ENCODE measurements around the gene UGT1A10.
A peak's percentile ranks its signal among the peaks of the same experiment; 100 is the strongest.
"Not testable (repeated sequence)": the region's sequence is repeated elsewhere in the genome, so short reads cannot be mapped to it uniquely, and the experiment has no call there.

Gene UGT1A10

GRCh38 chr2:233636306-233636705 lies at the start of gene UGT1A10:
Gene UGT1A10 (plus strand): TSS chr2:233636448. CDS start chr2:233636523, 75 bp downstream.
- H3K4me3 ChIP-seq (ENCODE audit: control insufficient read depth, low read depth, low read length); DNase-seq (ENCODE audit: low read depth): not testable (repeated sequence)

GRCh38 chr2:233588400-233588799 lies 47.8 kb upstream of the UGT1A10 start:
- no peak overlapping the region for H3K4me3 ChIP-seq (ENCODE audit: control insufficient read depth, low read depth, low read length)
- TF ChIP-seq, protein P1, sequence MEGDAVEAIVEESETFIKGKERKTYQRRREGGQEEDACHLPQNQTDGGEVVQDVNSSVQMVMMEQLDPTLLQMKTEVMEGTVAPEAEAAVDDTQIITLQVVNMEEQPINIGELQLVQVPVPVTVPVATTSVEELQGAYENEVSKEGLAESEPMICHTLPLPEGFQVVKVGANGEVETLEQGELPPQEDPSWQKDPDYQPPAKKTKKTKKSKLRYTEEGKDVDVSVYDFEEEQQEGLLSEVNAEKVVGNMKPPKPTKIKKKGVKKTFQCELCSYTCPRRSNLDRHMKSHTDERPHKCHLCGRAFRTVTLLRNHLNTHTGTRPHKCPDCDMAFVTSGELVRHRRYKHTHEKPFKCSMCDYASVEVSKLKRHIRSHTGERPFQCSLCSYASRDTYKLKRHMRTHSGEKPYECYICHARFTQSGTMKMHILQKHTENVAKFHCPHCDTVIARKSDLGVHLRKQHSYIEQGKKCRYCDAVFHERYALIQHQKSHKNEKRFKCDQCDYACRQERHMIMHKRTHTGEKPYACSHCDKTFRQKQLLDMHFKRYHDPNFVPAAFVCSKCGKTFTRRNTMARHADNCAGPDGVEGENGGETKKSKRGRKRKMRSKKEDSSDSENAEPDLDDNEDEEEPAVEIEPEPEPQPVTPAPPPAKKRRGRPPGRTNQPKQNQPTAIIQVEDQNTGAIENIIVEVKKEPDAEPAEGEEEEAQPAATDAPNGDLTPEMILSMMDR (conservative IDR thresholded peaks at IDR 0.05; ENCODE audit: control insufficient read depth, insufficient read depth, low read depth, low read length): no peak
- no peak for DNase-seq (ENCODE audit: low read depth)

DNA sequence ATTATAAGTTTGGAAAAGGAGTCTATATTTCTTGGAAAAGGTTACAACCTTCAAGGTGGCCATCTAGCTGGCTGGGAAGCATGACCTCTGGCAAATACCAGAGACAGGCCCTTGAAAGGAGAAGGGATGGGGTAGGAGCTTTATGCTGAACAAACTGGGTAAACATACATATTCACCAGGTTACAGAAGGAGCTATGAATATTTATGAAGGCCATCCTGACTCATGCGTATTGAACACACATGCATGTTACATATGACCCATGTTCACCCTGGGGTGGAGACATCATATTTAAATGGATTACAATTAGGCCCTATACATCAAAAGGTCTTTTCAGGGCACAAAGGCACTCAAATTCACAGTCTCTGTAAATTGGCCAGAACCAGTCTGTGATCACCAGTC lies 43.5 kb upstream of the UGT1A10 start:
- DNase-seq (ENCODE audit: low read depth); H3K4me3 ChIP-seq (ENCODE audit: control insufficient read depth, low read depth, low read length): not testable (repeated sequence)

DNA sequence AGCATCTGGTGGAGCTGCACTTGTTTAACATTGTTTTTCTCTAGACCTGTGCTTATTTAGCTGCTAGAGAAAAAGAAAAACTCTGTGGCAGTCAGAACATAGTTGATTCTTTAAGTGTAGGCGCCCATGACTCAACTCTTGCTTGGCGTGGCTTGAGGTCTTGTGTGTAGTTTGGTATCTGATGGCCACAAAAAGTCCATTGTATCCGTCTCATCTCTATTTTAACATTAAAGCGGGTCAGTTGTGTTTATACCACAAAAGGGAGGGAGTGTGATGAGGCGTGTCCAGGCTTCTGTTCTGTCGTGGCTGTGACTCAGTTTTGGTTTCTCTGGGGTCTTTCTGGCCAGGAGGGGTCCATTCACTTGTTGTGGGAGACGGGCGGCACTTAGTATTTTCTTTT lies 43.0 kb upstream of the UGT1A10 start:
- DNase-seq (ENCODE audit: low read depth): no peak
- TF ChIP-seq, protein P1 (conservative IDR thresholded peaks at IDR 0.05; ENCODE audit: control insufficient read depth, insufficient read depth, low read depth, low read length): no peak
- no peak overlapping the region for H3K4me3 ChIP-seq (ENCODE audit: control insufficient read depth, low read depth, low read length)

GRCh38 chr2:233597522-233597921 lies 38.7 kb upstream of the UGT1A10 start:
- no peak for DNase-seq (ENCODE audit: low read depth)
- TF ChIP-seq, protein P1 (conservative IDR thresholded peaks at IDR 0.05; ENCODE audit: control insufficient read depth, insufficient read depth, low read depth, low read length): no peak
- no peak overlapping the region for H3K4me3 ChIP-seq (ENCODE audit: control insufficient read depth, low read depth, low read length)

- no peak overlapping the region for H3K4me3 ChIP-seq (ENCODE audit: control insufficient read depth, low read depth, low read length)
- DNase-seq (ENCODE audit: low read depth): peak; percentile 3
- TF ChIP-seq, protein P1 (conservative IDR thresholded peaks at IDR 0.05; ENCODE audit: control insufficient read depth, insufficient read depth, low read depth, low read length): no peak
Observed at GRCh38 chr2:233598952-233599351, 37.3 kb upstream of the UGT1A10 start.

GRCh38 chr2:233600386-233600785 lies 35.9 kb upstream of the UGT1A10 start:
- H3K4me3 ChIP-seq (ENCODE audit: control insufficient read depth, low read depth, low read length): no peak overlapping the region
- TF ChIP-seq, protein P1 (conservative IDR thresholded peaks at IDR 0.05; ENCODE audit: control insufficient read depth, insufficient read depth, low read depth, low read length): no peak
- DNase-seq (ENCODE audit: low read depth): peak; percentile 3

DNA sequence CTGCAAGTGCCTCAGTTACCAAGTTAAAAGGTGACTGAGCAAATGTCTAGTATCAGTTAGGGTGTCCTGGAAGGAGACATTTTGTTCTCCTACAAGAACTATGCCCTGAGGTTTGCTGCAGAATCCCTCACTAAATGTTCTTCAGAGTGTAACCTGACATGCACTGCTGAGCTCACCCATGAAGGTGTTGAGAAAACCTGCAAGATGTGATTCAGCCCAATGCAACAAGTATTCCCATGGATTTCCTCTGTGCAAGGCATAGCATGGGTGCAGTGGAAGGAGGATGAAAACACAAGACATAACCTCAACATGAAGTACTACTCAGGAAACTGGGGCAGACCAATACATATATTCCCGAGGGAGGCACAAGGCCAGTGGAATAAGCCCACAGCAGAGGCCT lies 34.2 kb upstream of the UGT1A10 start:
- no peak overlapping the region for H3K4me3 ChIP-seq (ENCODE audit: control insufficient read depth, low read depth, low read length)
- no peak for DNase-seq (ENCODE audit: low read depth)
- TF ChIP-seq, protein P1 (conservative IDR thresholded peaks at IDR 0.05; ENCODE audit: control insufficient read depth, insufficient read depth, low read depth, low read length): no peak

Measured in fibroblast of mammary gland (primary cell).